GM19239 (cell line): ENCODE results near the gene PQBP1.

Experiments used
- DNase-seq: peaks from one replicate; pipeline ENCODE4 v3.0.0; 2011; ENCODE audit warnings: low spot score; ENCODE audit not compliant: insufficient read length
- FAIRE-seq: peaks from 2 replicates; lab custom pipeline; 2011; peaks lifted over from hg19 to GRCh38; lab: Jason Lieb, UNC

Gene PQBP1

GRCh38 chrX:48899078-48899410, 1.3 kb downstream of the PQBP1 start:
- FAIRE-seq (no peak), DNase-seq (no peak)

GRCh38 chrX:48901069-48901468, 3.3 kb downstream of the PQBP1 start:
- DNase-seq (no peak), FAIRE-seq (no peak)

- DNase-seq: no peak
- FAIRE-seq: no peak
These were observed 4.4 kb downstream of the PQBP1 start for GRCh38 chrX:48902135-48902534.

GRCh38 chrX:48902776-48903175, 5.0 kb downstream of the PQBP1 start:
- no peak for DNase-seq

GRCh38 chrX:48903290-48903689, 5.6 kb downstream of the PQBP1 start:
- FAIRE-seq: no peak

More at GRCh38 chrX:48902776-48903175, 5.0 kb downstream of the PQBP1 start:
- no peak for FAIRE-seq

GRCh38 chrX:48904180-48904579, 6.5 kb downstream of the PQBP1 start:
- no peak for DNase-seq
- FAIRE-seq: no peak

More at GRCh38 chrX:48903290-48903689, 5.6 kb downstream of the PQBP1 start:
- DNase-seq: no peak

- FAIRE-seq (no peak), DNase-seq (no peak)
These were observed 6.9 kb downstream of the PQBP1 start for GRCh38 chrX:48904626-48905025.

- no peak for FAIRE-seq
These were observed 7.5 kb downstream of the PQBP1 start for GRCh38 chrX:48905090-48905790.

GRCh38 chrX:48908600-48908999, 10.9 kb downstream of the PQBP1 start:
- FAIRE-seq (no peak), DNase-seq (no peak)

More at GRCh38 chrX:48905090-48905790, 7.5 kb downstream of the PQBP1 start:
- no peak for DNase-seq

GRCh38 chrX:48909703-48910294, 12.1 kb downstream of the PQBP1 start:
- FAIRE-seq (no peak), DNase-seq (no peak)

GRCh38 chrX:48910926-48911411, 13.2 kb downstream of the PQBP1 start:
- DNase-seq: no peak
- no peak for FAIRE-seq

GRCh38 chrX:48911412-48912182, 13.9 kb downstream of the PQBP1 start, which contains the start of gene SLC35A2:
Gene SLC35A2, minus strand, starts transcription at chrX:48911646. Its CDS starts 10 bp downstream, at chrX:48911636.
- FAIRE-seq (peak; percentile 99), DNase-seq (peak; percentile 68)

GRCh38 chrX:48913605-48914366, 16.1 kb downstream of the PQBP1 start:
- FAIRE-seq: peak; percentile 26
- DNase-seq: no peak

- no peak for DNase-seq
- FAIRE-seq: no peak
These were observed 17.1 kb downstream of the PQBP1 start for GRCh38 chrX:48914593-48915493.

- DNase-seq (peak; percentile 43), FAIRE-seq (peak; percentile 99)
These were observed 19.6 kb downstream of the PQBP1 start for GRCh38 chrX:48917139-48918001.

GRCh38 chrX:48918301-48918642, 20.5 kb downstream of the PQBP1 start:
- FAIRE-seq (peak; percentile 63), DNase-seq (no peak)

GRCh38 chrX:48918643-48919340, 21.1 kb downstream of the PQBP1 start, which contains the start of gene PIM2:
Gene PIM2, minus strand, starts transcription at chrX:48919024. Its CDS starts 190 bp downstream, at chrX:48918834.
- FAIRE-seq (peak; percentile 100), DNase-seq (peak; percentile 65)
